Right cardiac atrium (tissue), 5 donors: Measurements from ENCODE around the gene DCDC2. TPM values are rescaled to one million over a fixed set of nuclear protein-coding genes. Genes with fewer than 3 reads are reported as not detected.
"Not testable (repeated sequence)": the region's sequence is repeated elsewhere in the genome, so short reads cannot be mapped to it uniquely, and the experiment has no call there.

Experiments
- ATAC-seq, 2 donors: fragments of 200-7000 bp; cut with Tn5 transposase; one replicate each; pipeline versions ENCODE4 v1.8.0 to v1.9.1; 2020; ENCODE audit warnings: moderate library complexity in 2 of 2, mild to moderate bottlenecking in 1 of 2
- DNase-seq, 3 donors: peaks; one replicate each; pipeline ENCODE4 v3.0.0-alpha.2; 2020
- H3K27ac ChIP-seq: one replicate; pipeline ENCODE4 v1.5.1; 2013; ENCODE audit warnings: mild to moderate bottlenecking, low read length, control low read depth, moderate library complexity
- H3K27me3 ChIP-seq: one replicate; pipeline ENCODE4 v1.6.1; 2013; ENCODE audit not compliant: control insufficient read depth, insufficient read depth
- H3K4me1 ChIP-seq: one replicate; pipeline ENCODE4 v1.6.1; 2013; ENCODE audit warnings: low read length; ENCODE audit not compliant: control insufficient read depth, insufficient read depth
- H3K4me3 ChIP-seq: one replicate; pipeline ENCODE4 v1.5.1; 2013; ENCODE audit warnings: low read length, control low read depth
- H3K9me3 ChIP-seq: one replicate; pipeline ENCODE4 v1.6.1; 2013; ENCODE audit warnings: low read length; ENCODE audit not compliant: control insufficient read depth
- WGBS: extraction: QIAGEN DNeasy Blood & Tissue Kit; methylation state at CpG from one replicate; pipeline ENCODE4 v1.1.7; 2013; 5-methylcytosine and 5-hydroxymethylcytosine counted together
- intact Hi-C, 4 donors: fragments of 100-400 bp; cut with DNase I; formaldehyde crosslinking; loops; one replicate each; pipeline versions ENCODE4 v1.11.0 to v1.14.0; 2022 to 2023
- polyA plus RNA-seq: library from polyadenylated mRNA; stranded (reverse); fragments of 200-250 nt; gene quantifications from one replicate; pipeline ENCODE4 v1.2.3, GENCODE V29; 2013
- total RNA-seq, 4 donors: library from RNA; stranded (reverse); fragmentation: NEBNext Ultra II Directional; extraction: Animal tissue kit (Norgen Biotek cat#: 25700); gene quantifications; one replicate each; pipeline ENCODE4 v1.2.1, GENCODE V29; 2021
- donor health status: healthy with polysubstance abuse.
- donor health status: DM: no; HTN: yes; CAD: no.
- donor health status: DM: no; HTN: no; CAD: no.
- donor health status: DM: no; HTN: yes; CAD: no; lungs with severe emphysema.
- donor health status: DM: yes; HTN: yes; CAD: no.

Gene DCDC2
- total and polyA plus RNA-seq, 5 donors, result not detected

DNA sequence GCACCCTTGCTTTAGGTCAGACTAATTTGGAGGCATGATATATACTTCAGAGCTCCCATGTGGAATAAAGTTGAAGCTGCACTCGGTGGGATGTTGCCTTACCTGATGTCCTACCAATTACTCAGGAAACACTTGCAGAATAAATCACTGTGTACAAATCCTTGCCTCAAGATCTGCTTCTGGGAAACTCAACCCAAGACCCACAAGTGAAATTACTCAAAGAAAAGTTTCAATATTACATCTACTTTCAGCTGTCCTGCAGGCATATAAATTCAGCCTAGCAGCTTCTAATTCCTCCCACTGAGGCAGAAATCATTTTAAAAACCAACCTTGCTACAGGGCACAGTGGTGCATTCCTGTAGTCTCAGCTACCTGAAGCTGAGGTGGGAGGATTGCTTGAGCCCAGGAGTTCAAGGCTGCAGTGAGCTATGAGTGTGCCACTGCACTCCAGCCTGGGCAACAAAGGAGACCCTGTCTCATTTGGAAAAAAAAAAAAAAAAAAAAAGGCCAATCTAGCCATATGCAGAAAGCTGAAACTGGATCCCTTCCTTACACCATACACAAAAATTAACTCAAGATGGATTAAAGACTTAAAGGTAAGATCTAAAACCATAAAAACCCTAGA is 20.7 kb upstream of the DCDC2 start:
- Histone ChIP-seq H3K4me1 (no peaks in the 10 kb centered on the region), H3K27me3 (no peaks in the 10 kb centered on the region), H3K9me3 (no peaks in the 10 kb centered on the region), H3K4me3 (no peak overlapping the region), H3K27ac (no peak overlapping the region)
- 78% methylated on average over 1 of the region's 1 CpG for WGBS
- DNase-seq, result no peak
- intact Hi-C loops, result no loop called here
- no peak for ATAC-seq

GRCh38 chr6:24376871-24377270 is 19.0 kb upstream of the DCDC2 start:
- ATAC-seq, result no peak

GRCh38 chr6:24374612-24375011 is 16.8 kb upstream of the DCDC2 start:
- ATAC-seq (no peak), DNase-seq (no peak)
- Histone ChIP-seq H3K4me3 (no peak overlapping the region), H3K9me3 (no peaks in the 10 kb centered on the region), H3K27ac (no peak overlapping the region), H3K4me1 (no peaks in the 10 kb centered on the region), H3K27me3 (no peaks in the 10 kb centered on the region)
- 92% methylated on average over 6 of the region's 6 CpGs for WGBS
- intact Hi-C loops, result no loop called here

More at GRCh38 chr6:24376871-24377270, 19.0 kb upstream of the DCDC2 start:
- Histone ChIP-seq H3K4me3 (no peak overlapping the region), H3K27me3 (no peaks in the 10 kb centered on the region), H3K4me1 (no peaks in the 10 kb centered on the region), H3K27ac (no peak overlapping the region), H3K9me3 (no peaks in the 10 kb centered on the region)
- intact Hi-C loops, result no loop called here
- no peak for DNase-seq
- WGBS, result 71% methylated on average over 4 of the region's 4 CpGs

GRCh38 chr6:24365103-24365633 is 7.3 kb upstream of the DCDC2 start:
- H3K27me3 ChIP-seq, ATAC-seq, H3K4me3 ChIP-seq, H3K27ac ChIP-seq, H3K9me3 ChIP-seq, DNase-seq, intact Hi-C loops, H3K4me1 ChIP-seq: not testable (repeated sequence)
- WGBS, result 81% methylated on average over 8 of the region's 8 CpGs

DNA sequence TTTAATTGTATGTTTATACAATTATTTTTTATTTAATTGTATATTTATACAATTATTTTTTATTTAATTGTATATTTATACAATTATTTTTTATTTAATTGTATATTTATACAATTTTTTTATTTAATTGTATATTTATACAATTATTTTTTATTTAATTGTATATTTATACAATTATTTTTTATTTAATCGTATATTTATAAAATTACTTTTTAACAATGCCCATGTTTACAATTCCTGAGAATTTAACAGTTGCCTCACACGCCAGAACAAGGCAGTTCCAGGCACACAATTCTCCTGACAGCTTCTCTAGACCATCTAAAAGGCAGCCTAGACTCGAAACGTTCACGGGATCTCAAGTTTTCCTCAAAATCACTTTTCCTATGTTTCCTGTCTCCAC is 4.5 kb upstream of the DCDC2 start:
- 79% methylated on average over 5 of the region's 5 CpGs for WGBS
- ATAC-seq, H3K27me3 ChIP-seq, DNase-seq, H3K4me1 ChIP-seq, H3K27ac ChIP-seq, intact Hi-C loops, H3K4me3 ChIP-seq, H3K9me3 ChIP-seq: not testable (repeated sequence)

- no peaks in the 10 kb centered on the region for H3K9me3 ChIP-seq
Measured at GRCh38 chr6:24359640-24360454, 2.0 kb upstream of the DCDC2 start.

GRCh38 chr6:24358219-24358821 is 461 bp upstream of the DCDC2 start:
- DNase-seq (peak in 1 of 3 donors; percentile 38), ATAC-seq (no peak)
- 59% methylated on average over 12 of the region's 12 CpGs for WGBS
- no peaks in the 10 kb centered on the region for H3K4me1 ChIP-seq
- H3K4me3 ChIP-seq, result no peak overlapping the region
- H3K9me3 ChIP-seq, result no peaks in the 10 kb centered on the region
- no peak overlapping the region for H3K27ac ChIP-seq
- intact Hi-C loops, result no loop called here
- H3K27me3 ChIP-seq, result no peaks in the 10 kb centered on the region

More at GRCh38 chr6:24359640-24360454, 2.0 kb upstream of the DCDC2 start:
- Histone ChIP-seq H3K27me3 (no peaks in the 10 kb centered on the region), H3K4me1 (no peaks in the 10 kb centered on the region), H3K27ac (no peak overlapping the region), H3K4me3 (peak overlapping the region; percentile 38)
- intact Hi-C loops, result no loop called here
- DNase-seq (peak; percentile 60 to 83 (median 81)), ATAC-seq (peak; percentile 91 to 92)
- 6% methylated on average over 55 of the region's 55 CpGs for WGBS

GRCh38 chr6:24356310-24356973 is 1.4 kb downstream of the DCDC2 start:
- H3K27me3 ChIP-seq, result no peaks in the 10 kb centered on the region
- intact Hi-C loops, result no loop called here
- H3K4me1 ChIP-seq, result no peaks in the 10 kb centered on the region
- no peaks in the 10 kb centered on the region for H3K9me3 ChIP-seq
- no peak overlapping the region for H3K4me3 ChIP-seq
- H3K27ac ChIP-seq, result no peak overlapping the region
- ATAC-seq (no peak), DNase-seq (no peak)
- WGBS, result 69% methylated on average over 5 of the region's 5 CpGs

GRCh38 chr6:24355393-24355792 is 2.5 kb downstream of the DCDC2 start:
- no peaks in the 10 kb centered on the region for H3K27me3 ChIP-seq
- intact Hi-C loops, result no loop called here
- ATAC-seq, result no peak

GRCh38 chr6:24353861-24354260 is 4.0 kb downstream of the DCDC2 start:
- Histone ChIP-seq H3K9me3 (no peaks in the 10 kb centered on the region), H3K4me1 (no peaks in the 10 kb centered on the region), H3K27ac (no peak overlapping the region), H3K27me3 (no peaks in the 10 kb centered on the region), H3K4me3 (no peak overlapping the region)
- intact Hi-C loops, result no loop called here
- WGBS, result 75% methylated on average over 1 of the region's 1 CpG
- no peak for DNase-seq
- ATAC-seq, result no peak

More at GRCh38 chr6:24355393-24355792, 2.5 kb downstream of the DCDC2 start:
- no peaks in the 10 kb centered on the region for H3K4me1 ChIP-seq
- no peak for DNase-seq
- no peaks in the 10 kb centered on the region for H3K9me3 ChIP-seq
- H3K27ac ChIP-seq, result no peak overlapping the region
- no peak overlapping the region for H3K4me3 ChIP-seq
- 77% methylated on average over 4 of the region's 4 CpGs for WGBS
